ENCODE measurements around the gene FBXW9.

DNA sequence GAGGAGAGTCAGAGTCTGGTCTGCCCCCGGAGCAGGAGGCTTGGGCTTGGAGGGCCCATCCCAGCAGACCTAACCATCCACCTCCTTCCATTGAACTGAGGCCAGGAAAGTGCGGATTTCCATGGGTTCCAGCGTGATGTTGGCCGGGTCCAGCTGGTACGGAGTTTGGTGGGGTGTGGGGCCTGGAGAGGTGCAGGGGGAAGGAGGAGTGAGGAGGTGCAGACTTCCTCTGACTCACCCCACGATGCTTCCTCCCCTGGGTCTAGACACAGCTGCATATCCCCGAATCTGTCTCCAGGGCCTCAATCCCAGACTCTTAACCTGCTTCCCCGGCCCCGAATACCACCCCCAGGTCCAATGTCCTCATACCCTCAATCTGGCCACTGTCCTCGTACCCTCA lies 49.9 kb downstream of the FBXW9 start:
- TF ChIP-seq, protein P1, sequence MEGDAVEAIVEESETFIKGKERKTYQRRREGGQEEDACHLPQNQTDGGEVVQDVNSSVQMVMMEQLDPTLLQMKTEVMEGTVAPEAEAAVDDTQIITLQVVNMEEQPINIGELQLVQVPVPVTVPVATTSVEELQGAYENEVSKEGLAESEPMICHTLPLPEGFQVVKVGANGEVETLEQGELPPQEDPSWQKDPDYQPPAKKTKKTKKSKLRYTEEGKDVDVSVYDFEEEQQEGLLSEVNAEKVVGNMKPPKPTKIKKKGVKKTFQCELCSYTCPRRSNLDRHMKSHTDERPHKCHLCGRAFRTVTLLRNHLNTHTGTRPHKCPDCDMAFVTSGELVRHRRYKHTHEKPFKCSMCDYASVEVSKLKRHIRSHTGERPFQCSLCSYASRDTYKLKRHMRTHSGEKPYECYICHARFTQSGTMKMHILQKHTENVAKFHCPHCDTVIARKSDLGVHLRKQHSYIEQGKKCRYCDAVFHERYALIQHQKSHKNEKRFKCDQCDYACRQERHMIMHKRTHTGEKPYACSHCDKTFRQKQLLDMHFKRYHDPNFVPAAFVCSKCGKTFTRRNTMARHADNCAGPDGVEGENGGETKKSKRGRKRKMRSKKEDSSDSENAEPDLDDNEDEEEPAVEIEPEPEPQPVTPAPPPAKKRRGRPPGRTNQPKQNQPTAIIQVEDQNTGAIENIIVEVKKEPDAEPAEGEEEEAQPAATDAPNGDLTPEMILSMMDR (IDR thresholded peaks at IDR 0.05): no peak
- no peak for TF ChIP-seq POLR2A (IDR thresholded peaks at IDR 0.05)
